ENCODE results near the gene SORBS1.

SORBS1 gene

DNA sequence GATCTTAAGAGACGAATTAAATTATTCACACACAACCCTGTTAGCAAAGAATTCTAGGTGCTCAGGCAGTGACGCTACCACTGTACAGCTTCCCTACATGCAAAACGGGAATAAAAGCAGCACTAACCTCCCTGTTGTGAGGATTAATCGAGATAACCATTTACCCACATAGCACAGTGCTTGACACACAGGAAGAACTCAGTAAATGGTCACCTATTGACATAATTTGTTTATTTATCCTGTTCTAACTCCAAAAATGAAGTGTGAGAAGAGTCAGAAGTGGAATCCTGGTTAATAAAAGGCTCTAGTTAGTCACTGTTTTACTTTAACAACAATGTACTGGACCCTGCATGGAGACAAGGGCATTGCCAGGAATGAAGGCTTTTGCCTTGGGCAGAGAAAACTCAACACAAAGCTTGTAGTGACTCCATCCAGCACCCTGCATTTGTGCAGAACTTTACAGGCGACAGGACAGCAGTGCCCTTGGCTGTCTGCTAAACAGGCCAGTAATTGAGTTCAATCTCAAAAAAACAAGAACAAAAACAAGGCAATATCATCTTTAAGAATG is 103.8 kb downstream of the SORBS1 start:
- DNase-seq: no peak

DNA sequence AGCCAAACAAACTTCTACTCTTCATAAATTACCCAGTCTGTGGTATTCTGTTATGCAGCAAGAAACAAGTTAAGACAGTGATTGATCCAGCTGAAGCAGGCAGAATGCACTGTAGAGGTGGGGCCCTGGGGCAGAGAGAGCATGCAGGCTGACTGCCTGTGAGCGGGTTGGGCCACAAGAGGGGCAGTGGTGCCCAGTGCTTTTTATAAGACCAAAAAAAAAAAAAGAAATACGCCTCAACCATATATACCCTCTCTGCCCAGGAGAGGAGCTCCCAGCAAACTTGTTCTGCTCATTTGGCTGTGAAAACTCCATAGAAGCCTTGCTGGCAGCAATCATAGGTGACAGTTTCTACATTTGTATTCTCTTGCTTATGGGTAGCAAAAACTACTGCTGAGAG is 104.7 kb downstream of the SORBS1 start:
- no peak for DNase-seq

DNA sequence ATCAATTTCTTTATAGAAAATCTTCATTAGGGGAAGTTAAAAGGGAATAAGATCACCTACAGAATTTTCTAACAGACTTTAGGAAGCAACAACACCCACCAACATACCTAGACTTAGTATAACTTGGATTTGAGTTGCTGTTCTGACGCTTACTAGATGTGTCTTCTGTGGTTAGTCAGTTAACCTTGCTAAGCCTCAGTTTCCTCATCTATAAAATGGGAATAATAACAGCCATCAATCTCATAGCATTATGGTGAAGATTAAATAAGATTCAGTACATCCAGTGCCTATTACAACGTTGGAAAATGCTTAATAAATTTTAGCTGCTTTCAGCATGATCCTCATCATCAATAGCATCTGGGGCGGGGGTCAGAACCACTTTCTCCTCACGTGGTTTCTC is 106.2 kb downstream of the SORBS1 start:
- no peak for DNase-seq

DNA sequence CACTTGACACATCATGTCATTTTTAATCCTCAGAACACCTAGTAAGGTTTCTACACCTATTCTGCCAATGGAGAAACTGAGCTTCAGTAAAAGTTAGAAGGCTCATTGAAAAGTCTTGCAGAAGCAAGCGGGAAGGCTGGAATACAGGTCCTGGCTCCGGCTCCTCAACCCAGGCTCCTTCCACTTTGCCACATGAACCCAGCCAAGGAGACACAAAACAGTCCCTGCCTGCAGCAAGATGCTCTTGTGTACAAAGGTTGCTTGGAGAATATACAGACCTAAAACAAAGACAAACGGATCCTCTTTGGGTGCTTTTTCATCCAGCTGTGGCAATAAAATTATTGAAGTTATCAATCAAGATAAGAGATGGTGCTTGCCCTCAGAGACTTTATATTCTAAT is 106.8 kb downstream of the SORBS1 start:
- DNase-seq: no peak

DNA sequence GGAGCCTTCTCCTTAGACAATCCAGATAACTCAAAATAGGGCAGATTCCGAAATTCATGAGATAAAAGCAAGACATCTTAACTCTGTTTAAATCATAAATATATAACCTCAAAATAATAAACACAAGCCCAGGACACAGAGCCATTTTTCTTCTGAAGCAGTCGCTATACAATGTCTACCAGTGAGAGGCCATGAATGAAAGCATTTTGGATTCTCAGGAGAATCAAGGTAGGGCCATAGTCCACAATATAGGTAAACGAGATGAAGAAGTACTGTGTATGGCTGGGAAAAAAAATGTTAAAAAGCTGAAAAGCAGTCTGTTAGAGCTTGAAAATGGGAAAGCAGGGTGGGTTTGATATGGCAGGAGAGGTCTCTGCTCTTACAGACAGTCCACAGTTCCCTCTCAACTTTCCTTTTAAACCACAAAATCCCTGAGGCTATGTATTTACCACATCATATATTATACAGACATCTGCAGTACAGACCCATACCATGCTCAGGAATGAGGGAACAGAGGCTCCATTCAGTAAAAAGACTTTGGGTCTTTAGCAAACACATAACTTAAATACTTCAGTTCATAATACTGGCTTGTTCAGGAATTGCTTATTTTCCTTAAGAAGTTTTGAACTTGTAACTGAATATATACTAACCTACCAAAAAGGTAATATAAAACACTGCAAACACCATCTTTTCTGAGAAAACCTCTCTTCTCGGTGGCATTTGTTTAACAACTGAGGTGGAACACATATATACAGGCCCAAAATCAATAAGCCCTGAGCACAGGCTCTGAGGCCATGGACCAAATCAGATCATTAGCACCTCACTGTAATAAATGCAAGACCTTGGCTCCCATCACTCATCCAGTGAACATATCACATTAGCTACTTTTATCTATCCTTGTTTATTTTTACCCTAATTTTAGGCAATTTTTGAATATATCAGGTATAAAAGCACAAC is 109.3 kb downstream of the SORBS1 start:
- DNase-seq: no peak

DNA sequence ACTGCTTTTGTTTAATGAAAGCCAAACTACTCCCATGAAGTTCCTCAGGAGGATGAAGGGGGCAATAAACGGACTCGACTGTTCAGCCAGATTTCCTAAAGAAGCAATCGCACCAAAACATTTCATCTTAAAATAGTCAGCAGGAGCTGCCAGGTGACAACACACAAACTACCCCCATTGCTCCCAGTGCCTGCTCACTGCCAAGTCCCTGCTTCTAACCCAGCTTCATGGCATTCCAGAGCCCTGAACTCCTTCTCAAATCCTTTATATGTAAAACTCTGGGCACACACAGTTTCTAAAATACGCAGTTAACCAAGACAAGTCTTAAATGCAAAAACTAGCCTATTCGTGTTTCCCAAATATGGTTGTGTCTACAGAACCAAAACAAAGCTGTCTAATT is 110.0 kb downstream of the SORBS1 start:
- DNase-seq: no peak

DNA sequence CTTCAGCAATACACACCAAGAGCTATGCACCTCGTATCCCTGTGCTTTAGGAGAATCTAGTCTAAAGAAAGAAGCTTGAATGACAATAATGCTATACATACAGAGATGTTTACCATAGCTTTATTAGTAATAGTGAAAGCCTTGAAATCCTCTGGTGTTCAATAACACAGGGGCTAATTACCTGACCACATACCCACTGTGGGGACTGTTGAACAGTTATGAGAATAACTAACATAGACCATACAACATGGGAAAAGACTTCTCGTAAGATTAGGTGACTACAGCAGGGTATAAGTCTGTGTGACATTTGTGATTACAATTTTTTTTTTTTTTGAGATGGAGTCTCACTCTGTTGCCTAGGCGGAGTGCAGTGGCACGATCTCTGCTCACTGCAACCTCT is 111.0 kb downstream of the SORBS1 start:
- no peak for DNase-seq

DNA sequence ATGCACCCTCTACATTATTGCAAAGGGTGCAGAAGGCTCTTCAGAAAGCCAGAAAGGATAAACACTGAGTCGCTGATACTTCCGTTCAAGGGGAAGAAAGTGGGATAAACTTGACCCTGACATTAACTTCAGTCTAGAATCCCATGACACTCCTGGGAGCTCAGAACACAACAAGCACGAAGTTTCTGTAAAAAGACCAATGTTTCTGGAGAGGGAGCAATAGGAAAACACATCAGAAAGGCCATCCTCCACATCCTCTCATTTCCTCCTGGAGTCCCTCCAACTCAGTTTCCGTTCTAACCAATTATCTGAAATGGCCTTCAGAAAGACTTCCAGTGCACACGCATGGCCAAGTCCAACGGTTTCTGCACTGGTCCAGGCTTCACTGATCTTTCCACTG is 113.5 kb downstream of the SORBS1 start:
- no peak for DNase-seq

DNA sequence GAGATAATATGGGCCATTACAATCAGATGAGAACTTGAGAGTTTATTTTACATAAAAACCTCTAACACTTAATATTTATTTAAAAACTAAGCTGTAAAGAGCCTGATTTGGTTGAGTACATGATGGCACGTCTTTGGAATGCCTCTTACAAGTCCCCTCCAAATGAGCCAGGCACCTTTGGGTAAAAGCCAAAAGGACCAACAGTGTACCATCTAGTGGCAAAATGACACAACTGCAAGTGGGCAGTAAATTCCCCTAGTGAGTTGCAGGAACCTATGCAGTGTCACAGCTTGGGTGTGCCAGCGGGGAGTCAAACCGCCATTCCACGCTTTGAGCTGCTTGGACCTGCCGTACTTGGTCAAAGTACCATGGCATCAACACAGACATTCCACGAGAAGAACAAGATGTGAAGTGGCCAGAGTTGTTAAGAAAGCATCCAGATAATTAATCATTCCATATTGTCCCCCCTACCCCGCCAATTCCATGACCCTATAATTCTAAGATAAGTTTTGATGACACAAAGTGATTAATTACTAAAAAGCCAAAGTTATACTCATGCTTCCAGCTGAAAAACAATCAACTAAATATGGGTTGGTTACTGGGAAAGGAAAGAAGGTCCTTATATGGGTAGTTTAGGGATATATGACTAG is 115.2 kb downstream of the SORBS1 start:
- DNase-seq: peak in 1 of 2 experiments; percentile 44

DNA sequence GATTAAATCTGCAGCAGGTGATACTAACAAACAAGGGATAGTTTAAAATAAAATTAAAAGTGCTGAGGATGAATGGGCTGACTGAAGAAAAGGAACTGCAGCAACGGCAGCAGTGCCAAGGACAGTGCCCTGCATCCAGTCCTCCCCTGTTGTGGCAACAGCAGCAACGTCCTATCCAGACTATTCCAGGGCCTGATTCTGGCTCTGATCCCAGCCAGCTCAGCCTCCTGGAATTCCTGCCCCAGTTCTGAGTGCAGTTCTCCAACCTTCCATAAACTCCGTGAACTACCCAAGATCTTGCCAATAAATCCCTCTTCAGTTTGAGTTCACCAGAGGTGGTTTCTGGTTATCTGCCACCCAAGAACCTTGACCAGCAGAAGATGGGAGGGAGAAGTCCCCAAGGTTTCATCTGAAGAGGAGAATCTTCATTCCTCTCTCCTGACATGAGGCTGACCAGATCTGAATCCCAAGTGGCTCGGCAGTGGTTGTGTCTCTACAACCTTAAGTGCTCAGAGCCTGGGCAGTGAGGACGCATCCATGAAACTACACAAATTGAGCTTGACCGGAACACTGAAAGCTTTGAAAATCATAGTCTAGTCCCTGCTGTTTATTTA is 115.8 kb downstream of the SORBS1 start:
- DNase-seq: no peak

DNA sequence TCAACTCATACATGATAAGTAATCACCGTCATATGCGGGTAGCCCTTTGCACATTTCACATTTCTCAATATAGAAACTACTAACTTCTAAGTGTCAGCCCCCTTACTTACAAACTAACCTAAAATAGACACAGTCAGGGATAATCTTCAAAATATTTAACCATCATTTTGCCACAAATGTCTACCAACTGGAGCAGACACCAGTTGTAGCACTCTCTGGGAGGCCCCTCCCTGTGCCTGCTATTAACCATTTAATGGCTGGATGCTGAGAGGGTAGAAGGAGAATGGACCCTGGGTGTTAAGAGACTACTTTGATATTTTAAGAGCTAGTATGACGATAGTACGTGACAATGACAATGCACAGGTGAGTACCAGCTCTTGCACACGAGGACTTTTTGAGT is 116.4 kb downstream of the SORBS1 start:
- no peak for DNase-seq

DNA sequence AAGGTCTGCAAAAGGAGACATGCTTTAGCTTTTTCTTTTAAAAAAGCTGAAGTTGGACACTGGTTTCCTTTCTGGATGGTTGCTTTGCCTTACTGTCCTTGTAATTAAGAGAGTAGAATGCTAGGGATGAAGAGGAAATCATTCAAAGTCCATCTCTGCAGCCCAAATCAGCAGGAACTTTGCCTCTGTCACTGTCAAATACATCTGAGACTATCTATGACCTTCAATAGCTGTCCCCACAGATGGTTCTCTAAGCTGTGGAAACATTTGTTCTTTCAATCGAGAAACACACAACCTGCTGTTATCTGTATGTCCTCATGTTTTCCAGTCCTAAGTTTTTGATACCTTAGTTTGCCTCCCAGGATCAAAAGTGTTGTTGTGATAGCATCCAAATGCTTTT is 117.5 kb downstream of the SORBS1 start:
- DNase-seq: no peak

DNA sequence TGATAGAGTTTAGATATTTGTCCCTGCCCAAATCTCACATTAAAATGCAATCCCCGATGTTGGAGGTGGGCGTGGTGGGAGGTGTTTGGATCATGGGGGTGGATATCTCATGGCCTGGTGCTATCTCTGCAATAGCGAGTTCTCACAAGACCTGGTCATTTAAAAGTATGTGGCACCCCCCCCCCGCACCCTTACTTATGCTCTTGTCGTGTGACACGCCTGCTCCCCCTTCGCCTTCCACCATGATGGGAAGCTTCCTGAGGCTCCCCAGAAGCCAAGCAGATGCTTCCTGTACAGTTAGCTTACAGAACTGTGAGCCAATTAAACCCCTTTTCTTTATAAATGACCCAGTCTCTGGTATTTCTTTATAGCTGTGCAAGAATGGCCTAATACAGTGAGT is 118.8 kb downstream of the SORBS1 start:
- no peak for DNase-seq

DNA sequence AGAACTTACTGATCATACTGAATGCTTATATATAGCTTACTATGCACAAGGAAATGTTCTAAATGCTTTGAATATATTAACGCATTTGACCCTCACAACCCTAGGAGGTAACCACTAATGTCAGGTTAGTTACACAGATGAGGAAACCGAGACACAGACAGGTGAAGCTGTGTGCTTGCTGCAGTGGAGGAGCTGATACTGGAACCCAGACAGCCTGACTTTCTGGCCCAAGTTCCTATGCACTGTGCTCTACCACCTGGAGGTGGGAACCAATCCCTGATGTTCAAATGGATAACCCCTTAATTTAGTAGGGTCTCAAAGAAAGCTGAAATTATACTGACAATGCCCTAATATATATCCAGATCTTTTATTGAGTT is 119.6 kb downstream of the SORBS1 start:
- DNase-seq: no peak

DNA sequence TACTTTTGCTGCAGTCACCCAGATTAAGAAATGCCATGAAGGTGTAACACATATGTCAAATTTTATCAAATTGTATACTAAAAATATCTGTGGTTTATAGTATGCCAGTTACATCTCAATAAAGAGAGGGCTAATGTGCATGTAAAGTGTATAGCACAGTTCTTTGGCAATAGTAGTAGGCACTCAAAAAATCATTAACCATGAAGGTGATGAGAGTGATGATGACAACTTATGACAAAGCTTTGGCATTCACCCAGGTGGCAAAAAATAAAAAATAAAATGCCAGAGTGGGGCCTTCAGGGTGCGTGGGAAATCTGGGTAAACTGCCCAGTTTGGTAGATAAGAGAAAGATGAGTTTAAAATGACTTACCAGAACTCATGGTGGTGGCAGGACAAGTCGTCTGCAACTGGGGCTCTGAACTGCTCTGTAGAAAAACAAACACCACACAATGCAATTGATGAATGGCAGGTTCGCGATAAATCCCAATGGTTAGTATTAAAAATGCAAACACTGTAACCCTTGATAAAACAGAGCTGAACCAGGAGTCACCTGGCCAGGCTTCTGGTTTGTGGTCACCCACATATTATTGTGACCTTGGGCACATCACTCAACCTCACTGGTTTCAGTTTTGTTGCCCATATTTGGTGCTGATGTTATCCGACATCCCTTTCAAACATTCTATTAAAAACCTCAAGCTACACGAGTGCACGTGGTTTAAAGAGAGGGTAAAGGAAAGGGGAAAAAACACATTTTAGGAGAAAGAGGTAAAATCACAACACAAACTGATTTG is 120.2 kb downstream of the SORBS1 start:
- no peak for DNase-seq

DNA sequence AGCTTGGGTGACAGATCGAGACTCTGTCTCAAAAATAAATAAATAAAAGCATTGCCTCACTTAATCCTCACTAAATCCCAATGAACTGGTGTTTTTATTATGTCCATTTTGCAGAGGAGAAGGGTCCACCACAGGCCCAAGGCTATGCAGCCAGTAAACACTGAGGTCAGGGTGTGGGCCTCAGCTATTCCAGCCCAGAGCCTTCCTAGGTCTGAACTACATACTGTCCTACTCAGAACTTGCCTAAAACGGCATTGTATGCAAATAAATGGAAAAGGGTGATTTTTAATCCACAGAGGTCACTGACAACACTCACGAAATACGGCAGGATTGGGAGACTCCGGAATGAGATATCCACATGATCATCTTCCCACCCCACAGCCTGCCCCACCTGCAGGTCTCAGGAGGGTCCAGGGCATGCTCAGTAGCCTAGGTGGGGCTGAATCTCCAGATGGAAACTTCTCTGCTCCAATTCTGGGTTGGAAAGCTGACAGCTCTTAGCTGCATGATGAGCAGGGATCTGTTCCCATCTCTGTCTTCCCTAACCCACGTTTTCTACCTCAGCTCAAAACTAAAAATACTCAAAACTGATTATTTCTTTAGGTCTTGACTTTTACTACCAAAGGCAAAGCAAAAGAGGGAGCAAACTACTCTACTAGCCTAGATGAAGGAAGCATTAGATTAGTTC is 121.0 kb downstream of the SORBS1 start:
- DNase-seq: no peak

DNA sequence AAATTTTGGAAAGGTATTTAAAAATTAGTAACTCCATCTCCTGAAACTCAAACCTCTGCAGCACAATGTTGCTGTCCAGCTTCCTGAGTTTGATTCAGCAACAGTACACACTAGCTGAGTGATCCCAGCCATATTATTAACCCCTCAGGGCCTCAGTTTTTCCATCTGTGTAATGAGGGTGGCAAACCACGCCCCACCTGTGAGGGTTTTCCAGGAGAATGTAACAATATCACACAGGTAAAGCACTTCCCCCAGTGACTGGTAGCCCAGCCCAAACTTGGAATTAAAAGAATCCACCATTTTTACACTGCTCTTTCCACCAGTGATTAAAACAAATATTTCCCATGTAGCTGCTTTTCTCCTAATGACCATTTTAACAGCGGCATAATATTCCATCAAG is 122.4 kb downstream of the SORBS1 start:
- no peak for DNase-seq

DNA sequence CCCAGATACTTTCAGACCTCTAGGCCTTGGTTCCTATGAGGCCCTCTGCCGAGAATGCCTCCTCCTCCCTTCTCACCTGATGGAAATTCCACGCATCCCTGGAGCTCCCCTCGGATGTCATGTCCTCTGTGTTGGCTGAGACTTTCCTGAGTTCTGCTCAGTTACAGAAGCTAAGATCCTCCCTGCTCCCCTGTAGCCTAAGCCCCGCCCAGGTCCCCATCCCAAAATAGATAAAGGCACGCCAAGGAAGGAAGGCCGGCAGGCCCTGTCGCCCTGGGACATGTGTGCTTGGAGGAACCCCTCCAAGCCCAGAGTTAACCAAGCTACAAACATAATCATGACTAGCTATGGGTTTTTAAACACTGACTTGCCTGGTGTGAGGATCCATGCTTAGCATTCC is 123.5 kb downstream of the SORBS1 start:
- DNase-seq: no peak

DNA sequence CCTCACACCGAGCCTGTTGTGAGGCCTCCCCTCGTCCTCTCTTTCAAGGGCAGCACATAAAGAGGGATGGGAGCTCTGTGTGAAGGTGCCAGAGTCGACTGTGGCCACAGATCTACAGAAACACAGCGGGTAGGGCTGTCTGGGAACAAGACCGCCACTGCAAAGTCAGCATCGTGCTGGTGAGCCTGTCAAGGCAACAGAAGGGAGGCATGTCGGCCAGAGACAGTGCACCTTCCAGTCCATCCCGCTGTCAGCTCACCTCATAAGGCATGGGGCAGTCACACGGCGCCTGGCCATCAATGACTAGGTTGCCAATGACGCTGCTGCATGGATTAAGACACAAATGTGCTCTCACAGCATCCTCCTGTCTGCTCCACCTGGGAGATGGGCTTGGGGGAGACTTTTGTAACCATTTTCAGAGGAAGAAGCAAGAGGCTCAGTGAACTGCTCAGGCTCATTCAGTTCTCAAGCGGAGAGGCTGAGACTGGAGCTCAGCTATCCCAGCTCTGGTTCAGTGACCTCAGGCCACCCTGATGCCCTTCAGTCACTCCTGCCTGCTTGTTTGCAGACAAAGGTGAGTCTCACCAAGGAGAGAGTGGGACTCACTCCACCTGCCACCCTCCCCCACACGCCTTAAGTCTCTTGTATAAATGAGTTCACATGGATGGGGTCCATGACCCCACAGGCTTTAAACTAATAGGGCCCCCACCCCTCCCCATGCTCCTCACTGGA is 125.5 kb downstream of the SORBS1 start:
- no peak for DNase-seq

DNA sequence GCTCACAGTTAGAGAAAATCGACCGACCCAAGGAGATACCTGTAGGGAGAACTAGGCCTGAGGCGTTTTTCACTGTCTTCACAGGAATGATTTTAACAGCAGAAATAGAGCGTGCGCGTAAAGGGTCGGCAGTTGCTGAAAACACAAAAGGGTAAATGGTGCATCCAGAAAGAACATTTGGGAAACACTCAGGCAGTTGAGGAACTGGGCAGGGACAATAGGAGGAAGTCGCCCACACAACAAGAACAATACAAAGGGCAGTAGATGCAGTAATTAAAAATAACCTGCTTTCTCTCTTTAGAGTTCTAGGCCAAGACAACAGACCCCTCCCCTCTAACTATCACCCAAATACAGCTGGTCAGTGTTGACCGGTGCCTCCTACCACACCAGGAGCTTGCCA is 126.6 kb downstream of the SORBS1 start:
- no peak for DNase-seq

DNA sequence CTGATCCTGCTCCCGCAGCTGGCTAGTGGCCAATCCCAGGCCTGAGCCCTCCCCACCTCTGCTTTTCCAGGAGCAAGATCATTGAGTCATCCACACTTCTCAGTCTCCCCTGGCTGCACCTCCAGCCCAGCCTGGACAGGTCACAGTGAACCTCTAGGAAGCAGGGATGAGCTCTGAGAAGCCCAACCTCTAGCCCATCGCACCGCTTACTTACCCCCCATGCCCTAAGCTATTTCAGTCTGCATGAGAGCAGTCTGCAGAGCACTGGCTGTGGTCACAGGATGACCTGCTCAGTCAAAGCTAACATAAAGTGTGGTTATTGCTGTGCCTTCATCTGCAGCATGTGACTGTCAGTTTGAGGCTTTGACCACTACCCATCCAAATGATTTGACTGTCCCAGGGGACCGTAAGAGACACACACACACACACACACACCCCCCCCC is 129.2 kb downstream of the SORBS1 start:
- no peak for DNase-seq
